AML-193 (cell line): Measurements from ENCODE around the gene BMP6.
"Not testable (repeated sequence)": the region's sequence is repeated elsewhere in the genome, so short reads cannot be mapped to it uniquely, and the experiment has no call there.

Experiments
- DNase-seq, 2 experiments: peaks; one replicate each; lab custom pipeline; 2025; lab: John Stamatoyannopoulos, UW

The BMP6 gene

DNA sequence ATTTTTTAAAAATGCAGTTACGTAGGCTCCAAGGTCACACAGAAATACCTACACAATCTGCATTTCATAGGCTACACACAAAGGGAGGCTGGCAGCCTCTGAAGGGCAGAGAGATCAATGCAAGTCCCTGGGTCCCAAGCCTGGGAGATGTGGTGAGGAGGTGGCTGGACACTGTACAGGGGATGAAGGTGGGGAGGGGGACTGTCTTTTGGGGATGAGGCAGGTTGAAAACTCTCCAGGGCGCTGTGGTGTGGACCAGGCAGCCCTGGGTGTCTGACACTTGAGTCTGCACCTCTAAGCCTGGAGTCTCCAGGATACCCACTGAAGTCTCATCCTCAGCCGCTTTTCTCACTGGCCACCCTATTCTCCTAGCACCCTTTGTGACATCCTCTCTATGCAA, 160.2 kb downstream of the BMP6 start:
- no peak for DNase-seq

- DNase-seq, result no peak
Observed at GRCh38 chr6:7887278-7887991, 161.5 kb downstream of the BMP6 start.

- DNase-seq, result no peak
Observed at GRCh38 chr6:7888587-7889357, 162.9 kb downstream of the BMP6 start.

DNA sequence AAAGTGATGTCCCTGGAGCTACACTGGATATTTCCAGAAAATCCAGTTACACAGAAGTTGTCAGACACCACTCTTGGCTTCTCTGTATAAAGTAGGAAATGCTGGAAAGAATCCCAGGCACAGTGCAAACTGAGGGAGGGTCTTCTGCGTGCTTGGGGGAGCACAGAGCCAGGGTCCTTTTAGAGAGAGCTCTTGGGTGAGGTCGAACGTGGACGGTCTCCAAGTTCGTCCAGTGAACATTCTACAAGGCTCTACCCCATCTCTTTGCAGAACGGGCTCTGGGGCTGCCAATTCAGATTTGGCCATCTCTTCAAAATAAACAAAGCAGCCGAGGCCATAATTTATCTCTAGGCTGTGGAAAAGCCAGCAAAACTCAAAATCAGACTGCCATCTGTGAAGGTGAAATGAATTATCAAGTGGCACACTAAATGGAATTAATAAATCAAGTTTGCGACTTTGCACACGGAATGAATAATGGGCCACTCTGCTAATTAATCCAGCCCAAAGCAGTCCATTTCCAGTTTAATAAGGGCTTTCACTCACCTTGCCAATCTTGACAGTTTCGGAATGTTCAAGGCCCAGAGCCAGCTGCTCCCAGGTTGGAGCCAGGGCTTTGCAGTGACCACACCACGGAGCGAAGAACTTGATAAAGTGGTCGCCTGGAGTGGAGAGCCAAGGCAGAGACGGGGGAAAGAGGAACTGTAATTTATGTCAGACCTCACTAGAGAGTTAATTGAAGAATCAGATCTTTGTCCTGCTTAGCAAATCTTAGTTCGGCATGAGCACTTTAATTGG, 165.4 kb downstream of the BMP6 start:
- no peak for DNase-seq

- not testable (repeated sequence) for DNase-seq
Observed at GRCh38 chr6:7892367-7892766, 166.5 kb downstream of the BMP6 start.

GRCh38 chr6:7893342-7893741, 167.4 kb downstream of the BMP6 start:
- DNase-seq, result no peak

DNA sequence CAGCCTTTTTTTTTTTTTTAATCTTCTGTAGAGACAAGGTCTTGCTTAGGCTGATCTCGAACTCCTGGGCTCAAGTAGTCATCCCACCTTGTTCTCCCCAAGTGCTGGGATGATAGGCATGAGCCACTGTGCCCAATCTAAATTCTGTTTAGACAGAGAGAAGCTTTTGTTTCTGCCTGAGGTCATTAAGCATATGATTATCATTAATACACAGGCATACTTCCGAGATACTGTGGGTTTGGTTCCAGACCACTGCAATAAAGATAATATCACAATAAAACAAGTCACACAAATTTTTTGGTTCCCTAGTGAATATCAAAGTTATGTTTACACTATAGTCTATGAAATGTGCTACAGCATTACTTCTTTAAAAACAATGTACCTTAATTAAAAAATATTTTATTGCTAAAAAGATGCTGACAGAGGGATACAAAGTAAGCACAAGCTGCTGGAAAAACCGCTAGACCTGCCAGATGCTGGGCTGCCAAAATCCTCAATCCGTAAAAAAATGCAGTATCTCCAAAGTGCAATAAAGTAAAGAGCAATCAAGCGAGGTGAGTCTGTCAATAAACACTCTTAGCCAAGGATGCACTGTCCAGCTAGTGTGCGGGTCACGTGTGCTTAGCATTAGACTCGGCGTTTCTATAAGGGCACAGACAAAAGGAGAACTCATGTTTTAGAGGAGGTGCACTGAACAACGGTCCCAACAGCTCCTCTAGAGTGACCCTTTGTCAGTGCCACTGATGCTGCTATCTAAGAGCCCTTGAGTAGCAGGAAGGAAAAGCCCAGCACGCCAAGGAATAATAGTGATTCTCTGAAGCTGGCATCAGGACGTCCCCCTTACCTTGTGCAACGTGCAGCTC, 168.6 kb downstream of the BMP6 start:
- DNase-seq, result no peak

- DNase-seq, result no peak
Observed at GRCh38 chr6:7895125-7895423, 169.2 kb downstream of the BMP6 start.

DNA sequence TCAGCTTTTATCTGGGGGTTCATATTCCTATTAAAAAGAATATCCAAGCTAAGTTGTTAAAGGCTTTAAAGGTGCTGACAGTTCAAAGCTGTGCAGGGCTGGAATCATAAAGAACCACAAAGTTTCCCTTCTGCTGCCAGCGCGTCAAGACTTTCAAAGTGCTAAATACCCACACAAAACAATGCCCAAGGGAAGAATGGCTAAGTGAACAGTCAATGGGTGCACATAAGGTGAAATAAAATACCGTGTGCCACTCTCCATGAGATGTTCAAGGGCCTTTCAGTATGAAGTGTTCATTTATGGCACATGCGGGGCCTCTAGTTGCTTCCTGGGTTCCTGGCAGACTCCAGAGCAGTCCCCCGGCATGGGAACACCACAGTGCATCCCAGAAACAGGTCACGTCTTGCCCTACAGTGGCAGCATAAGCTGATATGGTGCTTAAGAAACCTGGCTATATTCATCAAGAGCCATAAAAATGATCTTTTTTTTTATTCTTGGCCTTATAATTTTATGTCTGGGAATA, 170.6 kb downstream of the BMP6 start:
- no peak for DNase-seq

DNA sequence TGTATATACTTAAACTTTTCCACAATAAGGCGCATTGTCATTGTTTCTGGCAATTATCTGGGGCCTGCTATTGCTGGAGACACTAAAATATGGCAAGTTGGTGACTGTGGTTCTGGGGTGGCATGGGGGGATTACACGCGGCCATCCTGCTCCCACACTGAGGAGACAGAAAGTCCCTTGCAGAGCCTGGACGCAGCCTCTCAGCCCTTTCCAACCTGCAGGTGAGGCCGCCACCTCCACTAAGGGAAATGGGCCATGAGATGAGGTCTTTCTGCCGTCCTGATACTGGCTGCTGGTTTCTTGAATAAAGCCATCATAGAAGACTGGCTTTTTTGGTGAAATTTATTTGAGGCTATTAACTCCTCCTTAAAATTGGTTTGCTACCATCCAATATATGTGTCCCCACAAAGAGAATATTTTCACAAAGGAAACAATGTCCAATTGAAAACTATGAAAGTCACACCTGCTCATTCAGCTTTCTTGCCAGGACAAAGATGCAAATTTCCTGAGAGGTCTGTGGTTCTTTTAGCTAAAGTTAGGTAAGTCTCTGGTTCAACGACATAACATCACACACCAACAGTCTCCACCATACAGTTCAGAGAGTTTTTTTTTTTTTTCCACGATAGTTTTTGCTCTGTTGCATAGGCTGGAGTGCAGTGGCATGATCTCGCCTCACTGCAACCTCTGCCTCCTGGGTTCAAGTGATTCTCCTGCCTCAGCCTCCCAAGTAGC, 171.7 kb downstream of the BMP6 start:
- DNase-seq, result no peak

DNA sequence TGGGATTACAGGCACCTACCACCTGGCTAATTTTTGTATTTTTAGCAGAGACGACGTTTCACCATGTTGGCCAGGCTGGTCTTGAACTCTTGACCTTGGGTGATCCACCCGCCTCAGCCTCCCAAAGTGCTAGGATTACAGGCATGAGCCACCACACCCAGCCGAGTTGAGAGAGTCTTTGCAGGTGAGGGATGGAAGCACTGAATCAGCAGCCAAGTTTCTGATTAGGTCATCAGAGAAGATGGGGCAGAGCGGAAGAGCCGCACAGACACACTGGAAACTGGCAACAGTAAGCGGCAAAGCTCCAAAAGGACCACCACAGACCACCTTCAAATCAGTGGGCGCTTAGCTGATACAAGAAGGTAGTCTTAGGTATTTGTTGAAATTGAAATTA, 172.3 kb downstream of the BMP6 start:
- DNase-seq, result not testable (repeated sequence)

DNA sequence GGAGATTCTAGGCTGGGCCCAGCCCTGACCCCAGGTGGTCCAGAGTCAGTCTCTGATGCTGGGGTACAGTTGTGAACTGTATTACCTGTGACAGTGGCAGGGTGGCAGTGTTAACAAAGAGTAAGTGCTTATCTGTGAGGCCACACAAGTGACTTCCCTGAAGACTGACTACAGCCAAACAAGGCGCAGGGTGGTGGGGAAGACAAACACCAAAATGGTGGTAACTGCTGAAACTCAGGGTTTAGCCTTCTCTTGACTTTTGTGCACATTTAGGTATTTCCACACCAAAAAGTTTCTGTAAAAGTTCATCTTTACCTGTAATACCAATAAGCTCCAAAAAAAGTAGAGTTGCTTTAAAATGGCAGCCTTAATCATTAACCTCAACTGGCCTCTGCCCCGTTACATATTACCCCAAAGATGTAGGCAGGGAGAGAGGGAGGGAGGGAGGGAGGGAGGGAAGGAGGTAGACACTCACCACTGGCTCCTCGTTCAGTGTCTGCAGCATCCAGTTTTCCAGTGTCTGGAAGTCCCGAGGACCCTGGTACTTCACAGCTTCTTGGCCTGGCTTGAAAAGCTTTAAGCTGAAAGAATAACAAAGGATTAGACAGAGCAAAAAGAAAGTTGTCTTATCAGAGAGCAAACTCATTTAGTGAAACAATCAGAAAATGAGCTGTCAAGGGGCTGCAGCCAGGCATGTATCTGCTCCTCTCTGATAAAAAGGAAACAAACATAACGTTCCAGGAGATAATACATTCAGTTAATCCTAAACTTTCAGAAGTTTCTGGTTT, 173.4 kb downstream of the BMP6 start:
- no peak for DNase-seq

GRCh38 chr6:7899889-7900213, 174.0 kb downstream of the BMP6 start:
- no peak for DNase-seq

DNA sequence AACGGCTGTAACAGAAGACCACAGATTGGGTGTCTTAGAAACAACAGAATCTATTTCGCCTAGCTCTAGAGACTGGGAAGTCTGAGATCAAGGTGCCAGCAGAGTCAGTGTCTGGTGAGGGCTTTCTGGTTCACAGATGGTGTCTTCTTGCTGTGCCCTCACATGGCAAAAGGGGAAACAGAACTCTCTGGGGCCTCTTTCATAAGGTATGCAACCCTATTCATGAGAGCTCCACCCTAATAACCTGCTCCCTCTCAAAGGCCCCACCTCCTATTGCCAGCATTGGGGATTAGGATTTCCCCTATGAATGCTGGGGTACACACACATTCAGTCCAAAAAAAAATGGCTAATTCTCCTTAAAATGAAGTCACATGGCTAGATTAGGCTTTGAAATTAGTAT, 174.7 kb downstream of the BMP6 start:
- no peak for DNase-seq

DNA sequence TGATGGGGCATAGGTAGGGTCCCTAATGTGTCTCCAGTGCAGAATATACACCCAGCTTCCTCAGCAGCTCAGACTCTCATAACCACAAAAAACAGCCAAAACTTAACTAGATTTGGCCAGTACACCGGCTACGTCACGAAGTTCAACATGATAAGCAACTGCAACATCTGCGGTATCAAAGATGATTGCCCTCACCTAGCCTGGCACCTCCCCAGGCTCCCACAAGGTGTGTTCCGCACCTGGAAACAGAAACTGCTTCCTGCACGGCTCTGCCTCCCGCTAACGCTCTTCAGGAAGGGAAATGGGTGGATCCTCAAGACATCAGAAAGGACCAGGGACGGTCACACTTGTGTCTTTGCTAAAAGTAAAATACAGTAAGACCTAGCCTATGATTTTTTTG, 175.2 kb downstream of the BMP6 start:
- DNase-seq, result no peak

DNA sequence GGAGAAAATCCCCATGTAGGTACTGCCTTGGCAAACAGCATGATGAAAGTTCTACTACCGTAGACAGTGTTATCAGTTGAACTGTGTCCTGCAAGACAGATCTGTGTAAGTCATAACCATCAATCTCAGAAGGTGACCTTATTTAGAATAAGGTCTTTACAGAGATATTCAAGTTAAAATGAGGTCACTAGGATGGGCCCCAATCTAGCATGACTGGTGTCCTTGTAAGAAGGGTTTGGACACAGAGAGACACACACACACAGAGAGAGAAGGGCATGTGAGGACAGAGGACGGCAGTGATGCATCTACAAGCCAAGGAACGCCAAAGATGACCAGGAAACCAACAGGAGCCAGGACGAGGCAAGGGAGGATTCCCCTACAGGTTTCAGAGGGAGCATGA, 175.9 kb downstream of the BMP6 start:
- DNase-seq, result no peak

DNA sequence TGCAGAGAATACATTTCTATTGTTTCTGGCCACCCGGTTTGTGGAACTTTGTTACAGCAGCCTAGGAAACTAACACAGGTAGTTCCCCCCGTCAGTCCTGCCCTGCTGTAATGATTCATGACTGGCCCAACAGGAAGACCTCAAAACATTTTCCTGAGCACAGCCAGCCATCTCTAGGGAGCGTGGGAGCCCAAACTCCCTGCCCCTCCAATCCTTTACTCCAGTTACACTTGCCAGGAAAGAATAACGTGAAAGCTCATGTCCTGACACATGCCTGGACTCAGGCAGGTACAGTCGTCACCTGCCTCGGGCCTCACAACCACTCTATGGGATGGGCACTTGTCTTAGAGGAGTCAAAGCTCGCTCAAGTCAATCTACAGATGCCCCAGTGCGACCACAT, 176.3 kb downstream of the BMP6 start:
- no peak for DNase-seq

GRCh38 chr6:7902867-7903266, 177.0 kb downstream of the BMP6 start:
- DNase-seq, result no peak

- no peak for DNase-seq
Observed at GRCh38 chr6:7903673-7904072, 177.8 kb downstream of the BMP6 start.

DNA sequence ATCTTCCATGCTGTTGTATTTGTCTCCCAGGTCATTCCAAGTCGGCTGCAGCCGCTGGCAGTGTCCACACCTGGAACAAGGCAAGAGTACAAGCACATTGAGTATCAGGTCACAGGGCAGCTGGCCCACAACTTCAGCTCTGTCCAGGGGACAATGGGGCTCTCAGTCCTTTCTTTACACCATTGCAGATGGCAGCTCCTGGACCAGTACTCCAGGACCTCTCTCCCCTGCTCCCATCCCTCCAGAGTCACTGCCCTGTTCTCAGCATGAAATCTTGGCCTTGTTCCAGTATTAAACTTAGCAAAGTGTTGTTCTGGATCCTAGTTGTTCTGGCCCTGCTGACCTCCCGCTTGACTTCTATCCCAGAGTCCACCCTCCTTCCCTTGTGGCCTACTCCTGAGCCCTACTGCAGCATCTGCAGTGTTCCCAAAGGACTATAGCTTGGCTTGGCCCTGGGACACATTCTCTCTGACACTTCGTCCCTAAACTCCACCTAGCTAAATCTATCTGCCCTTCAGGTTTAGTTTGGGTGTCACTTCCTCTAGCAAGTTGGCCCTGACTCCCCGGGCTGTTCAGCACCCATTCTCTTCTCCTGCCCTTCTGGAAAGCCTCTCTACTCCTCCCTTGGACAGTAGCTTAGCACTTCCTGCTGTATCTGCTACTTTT, 178.9 kb downstream of the BMP6 start:
- no peak for DNase-seq
